HG03575 (cell line): ENCODE data around the gene FCN2.
"Not testable (repeated sequence)": the region's sequence is repeated elsewhere in the genome, so short reads cannot be mapped to it uniquely, and the experiment has no call there.

ENCODE experiments used
- ATAC-seq: cut with Tn5 transposase; IDR thresholded peaks from one replicate; pipeline ENCODE4 v1.9.1; 2021; ENCODE audit not compliant: unreplicated experiment, insufficient number of reproducible peaks, low FRiP score; ENCODE audit errors: extremely low read depth

Gene FCN2

DNA sequence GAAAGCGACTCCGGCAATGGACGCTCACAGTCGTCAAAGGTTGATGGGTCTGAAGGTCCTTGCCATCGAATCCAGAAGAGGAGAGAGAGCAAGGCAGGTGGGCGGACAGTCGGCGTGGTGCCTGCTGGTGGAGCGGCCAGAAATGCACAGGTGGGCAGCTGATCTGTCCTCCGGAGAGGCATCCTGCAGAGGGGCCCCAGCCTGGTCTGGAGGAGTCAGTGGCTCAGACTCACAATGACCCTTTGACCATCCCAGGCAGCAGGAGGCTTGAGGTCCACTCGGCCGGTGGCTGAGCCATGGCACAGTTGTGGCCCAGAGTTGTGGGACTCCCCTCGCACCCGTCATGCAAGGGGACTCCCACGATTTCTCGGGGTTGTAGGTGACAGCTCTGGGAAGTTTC, 34.4 kb upstream of the FCN2 start:
- no peak for ATAC-seq

DNA sequence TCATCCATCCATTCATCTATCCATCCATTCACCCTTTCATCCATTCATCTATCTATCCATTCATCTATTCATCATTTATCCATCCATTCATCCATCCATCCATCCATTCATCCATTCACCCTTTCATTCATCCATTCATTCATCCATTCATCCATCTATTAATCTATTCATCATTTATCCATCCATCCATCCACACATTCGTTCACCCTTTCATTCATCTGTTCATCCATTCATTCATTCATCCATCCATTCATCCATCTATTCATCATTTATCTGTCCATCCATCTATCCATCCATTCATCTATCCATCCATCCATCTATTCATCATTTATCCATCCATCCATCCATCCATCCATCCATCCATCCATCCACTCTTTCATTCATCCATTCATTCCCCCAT, 33.9 kb upstream of the FCN2 start:
- no peak for ATAC-seq

DNA sequence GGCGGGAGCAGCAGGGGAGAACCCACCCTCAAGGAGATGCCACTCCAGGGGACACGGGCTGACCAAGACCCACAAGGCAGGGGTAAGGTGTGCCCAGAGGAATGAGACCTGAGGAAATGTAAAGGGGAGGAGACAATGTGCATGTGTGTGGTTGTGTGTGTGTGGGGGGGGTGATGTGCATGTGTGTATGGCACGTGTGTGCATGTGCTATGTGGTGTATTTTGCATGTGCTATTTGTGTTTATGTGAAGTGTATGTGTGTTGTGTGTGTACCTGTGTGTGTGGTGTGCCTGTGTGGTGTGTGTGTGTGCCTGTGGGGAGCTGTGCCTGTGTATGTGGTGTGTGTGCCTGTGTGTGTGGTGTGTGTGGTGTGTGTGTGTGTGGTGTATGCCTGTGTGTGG, 33.5 kb upstream of the FCN2 start:
- ATAC-seq, result no peak

DNA sequence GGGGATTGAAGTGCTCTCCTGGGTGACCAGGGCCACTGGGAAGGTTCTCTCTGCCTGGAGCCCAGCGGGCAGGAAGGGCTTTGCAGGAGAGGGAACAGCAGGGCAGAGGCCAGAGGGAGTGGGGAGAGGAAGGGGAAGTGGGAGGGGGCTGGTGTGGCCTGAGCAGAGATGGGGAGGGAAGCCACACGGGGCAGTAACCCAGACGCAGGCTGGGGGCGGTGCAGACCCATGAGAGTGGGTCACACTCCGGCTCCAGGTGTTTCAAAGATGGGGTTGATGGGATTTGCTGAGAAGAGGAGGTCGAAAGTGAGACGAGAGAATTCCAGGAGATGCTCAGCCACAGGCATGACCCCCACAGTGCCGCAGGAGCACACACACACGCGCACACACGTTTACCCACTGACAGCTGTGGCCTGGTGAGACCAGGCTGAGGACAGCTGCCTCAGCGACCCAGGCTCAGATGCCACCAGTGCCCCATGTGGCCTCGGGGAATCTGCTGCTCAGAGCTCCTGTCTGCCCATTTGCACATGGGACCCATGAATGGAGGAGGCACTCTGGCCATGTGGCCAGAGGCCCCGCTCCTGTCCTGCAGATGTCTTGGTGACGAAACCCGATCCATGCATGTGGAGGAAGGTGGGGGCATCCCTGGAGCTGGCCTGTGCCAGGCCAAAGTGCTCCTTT, 32.7 kb upstream of the FCN2 start:
- ATAC-seq, result no peak

DNA sequence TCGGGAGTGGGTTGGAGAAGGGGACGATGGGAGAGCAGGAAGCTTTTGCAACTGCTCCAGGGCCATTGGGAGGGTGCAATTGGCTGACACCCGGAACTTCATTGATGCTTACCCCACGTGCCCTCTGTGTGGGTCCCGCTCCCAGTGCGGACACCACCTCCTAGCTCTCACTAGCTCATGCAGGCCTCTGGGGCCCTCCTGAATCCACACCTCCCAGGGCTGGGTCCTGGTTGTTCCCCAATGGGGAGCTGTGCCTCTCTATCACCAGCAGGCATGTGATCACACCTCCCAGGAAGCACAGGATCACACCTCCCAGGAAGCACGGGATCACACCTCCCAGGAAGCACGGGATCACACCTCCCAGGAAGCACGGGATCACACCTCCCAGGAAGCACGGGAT, 32.1 kb upstream of the FCN2 start:
- no peak for ATAC-seq

DNA sequence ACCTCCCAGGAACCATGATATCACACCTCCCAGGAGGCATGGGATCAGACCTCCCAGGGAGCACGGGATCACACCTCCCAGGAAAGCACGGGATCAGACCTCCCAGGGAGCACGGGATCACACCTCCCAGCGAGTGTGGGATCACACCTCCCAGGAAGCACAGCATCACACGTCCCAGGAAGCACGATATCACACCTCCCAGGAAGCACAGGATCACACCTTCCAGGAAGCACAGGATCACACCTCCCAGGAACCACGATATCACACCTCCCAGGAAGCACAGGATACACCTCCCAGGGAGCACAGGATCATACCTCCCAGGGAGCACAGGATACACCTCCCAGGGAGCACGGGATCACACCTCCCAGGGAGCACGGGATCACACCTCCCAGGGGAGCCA, 30.0 kb upstream of the FCN2 start:
- ATAC-seq, result no peak

DNA sequence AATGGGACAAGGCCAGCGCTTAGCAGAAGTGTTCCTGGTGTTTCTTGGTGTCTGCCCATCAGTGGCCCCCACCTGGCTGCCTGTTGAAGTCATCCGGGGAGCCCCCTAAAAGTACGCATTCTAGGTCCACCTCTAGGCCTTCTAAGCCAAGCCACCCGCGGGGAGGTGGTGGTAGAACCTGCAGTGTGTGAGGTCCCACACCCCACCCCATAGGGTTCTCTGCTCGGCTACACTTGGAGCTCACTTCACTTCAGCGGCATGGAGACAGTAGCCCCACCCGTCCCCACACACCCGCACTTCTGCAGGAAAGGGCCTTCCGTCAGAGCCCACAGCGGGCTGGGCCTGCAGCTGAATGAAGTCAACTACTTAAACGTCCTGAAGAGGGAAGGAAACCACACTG, 29.6 kb upstream of the FCN2 start:
- ATAC-seq, result no peak

DNA sequence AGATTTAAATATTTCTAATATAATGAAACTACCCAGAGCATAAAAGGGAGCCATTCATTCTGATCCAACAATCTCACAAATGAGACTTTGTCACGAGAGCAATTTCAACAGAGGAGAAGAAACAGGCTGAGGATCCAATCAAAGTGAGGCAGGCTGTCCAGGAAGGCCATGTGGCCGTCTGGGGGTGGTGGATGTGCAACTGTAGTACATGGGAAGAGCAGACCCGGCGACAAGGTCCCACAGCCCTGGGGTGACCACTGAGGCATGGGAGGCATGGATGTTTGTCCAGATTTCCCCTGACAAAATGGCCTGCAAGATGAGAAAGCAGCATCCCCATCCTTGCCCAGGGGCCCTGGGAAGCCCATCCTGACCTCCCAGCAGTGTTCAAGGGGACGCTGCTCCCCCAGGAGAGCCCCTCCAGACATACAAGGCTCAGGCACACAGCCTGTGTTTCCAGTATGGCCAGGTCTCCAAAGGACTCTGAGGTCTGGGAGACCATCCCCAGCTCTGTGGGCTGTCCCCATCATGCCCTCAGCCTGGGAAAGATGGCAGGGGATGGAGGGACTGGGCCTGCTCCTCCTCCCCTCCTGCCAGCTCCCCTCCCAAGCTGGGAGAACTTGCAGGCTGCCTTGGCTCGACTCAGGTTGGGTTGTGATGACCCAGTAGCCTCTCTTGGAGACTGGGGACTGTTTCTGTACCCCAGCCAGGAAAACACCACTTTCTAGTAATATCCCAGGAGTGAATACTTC, 27.5 kb upstream of the FCN2 start:
- no peak for ATAC-seq

DNA sequence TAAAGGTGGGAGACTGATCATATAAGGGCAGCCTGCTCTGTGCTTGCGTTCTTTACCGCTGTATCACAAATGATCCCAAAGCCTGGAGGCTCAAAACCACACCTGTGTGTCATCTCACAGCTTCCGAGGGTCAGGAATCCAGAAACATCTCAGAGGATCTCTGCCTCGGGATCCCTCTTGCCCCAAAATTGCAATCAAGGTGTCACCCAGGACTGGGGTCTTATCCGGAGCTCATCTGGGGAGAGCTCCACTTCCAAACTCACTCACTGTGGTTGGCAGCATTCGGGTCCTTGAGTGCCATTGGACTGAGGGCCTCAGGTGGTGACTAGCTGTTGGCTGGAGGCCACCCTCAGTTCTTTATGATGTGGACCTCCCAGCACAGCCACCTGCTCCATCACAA, 26.7 kb upstream of the FCN2 start:
- no peak for ATAC-seq

DNA sequence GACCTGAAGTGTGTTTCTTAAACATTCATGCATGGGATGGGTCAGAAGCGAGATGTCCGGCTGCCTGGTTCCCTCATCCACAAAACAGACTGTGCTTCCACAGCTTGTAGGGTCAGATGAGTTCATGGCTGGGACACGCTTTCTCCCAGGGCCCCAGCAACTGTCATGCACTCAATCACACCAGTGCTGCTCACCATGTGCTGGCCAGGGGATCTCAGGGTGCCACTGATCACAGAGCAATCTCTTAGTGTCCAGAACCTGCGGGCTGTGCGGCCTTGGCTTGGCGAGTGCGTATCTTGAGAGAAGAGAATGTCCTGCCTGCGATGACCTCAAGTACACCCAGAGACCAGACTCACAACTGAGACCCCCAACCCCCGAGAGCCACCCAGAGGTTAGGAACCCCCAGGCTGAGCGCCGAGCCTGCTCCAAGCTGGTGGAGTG, 26.0 kb upstream of the FCN2 start:
- no peak for ATAC-seq

DNA sequence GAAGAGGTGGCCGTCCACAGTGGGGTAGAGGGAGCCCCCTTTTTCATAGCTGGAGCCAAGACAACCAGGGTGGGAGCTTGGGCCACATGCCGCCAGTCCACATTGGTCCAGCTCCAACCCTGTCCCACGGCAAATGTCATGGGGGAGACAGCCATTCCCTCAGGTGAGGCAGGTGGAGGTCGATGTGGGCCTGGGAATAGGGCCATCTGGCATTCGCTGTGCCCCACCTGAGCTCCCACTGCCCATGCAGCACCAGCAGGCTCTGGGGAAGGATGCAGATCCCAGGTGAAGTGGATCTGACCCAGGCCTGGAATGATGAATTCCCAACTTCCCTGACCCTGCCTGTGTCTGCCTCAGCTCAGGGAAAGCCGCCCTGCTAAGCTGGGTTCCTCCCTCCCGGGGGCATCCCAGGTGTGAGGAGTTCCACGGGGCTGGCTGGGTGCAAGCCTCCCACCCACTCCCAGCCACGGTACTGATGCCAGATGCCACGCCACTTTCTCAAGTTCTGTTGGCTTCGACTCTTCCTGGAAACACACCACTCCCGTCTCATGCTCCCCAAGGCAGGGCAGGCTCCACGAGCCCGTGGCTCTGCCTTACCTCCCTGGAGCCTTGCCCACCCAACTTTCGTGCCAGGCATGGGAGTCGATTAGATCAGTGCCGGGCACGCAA, 25.2 kb upstream of the FCN2 start:
- ATAC-seq, result no peak

DNA sequence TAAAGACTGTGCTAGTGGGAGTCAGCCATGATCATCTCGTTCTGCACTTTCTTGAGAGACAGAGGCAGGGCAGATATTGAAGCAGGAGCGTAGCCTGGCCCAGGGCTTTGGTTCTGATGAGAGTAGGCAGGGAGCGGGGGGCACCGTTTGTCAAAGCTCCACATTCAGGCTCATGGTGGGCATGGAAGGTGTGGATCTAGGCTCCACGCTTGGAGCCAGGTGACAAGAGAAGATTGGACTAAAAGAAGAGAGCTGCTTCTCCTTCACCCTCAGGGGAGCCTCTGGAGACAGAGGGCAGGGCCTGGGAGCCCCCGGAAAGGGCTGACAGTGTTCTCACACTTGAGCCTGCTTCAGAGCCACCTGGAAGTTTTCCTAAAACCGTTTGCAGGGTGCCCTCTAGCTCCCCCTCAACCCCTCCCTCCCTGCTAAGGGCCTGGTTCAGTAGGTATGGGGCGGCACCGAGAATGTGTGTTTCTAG, 24.7 kb upstream of the FCN2 start:
- ATAC-seq, result no peak

DNA sequence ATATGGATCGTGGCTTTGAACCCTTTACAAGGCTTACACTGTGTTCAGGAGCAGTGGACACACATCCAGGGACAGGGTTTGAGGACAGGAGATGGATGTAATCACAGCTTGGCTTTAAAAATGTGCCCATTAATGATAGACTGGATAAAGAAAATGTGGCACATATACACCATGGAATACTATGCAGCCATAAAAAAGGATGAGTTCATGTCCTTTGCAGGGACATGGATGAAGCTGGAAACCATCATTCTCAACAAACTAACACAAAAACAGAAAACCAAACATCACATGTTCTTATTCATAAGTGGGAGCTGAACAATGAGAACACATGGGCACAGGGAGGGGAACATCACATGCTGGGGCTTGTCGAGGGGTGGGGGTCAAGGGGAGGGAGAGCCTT, 23.2 kb upstream of the FCN2 start:
- ATAC-seq, result not testable (repeated sequence)

DNA sequence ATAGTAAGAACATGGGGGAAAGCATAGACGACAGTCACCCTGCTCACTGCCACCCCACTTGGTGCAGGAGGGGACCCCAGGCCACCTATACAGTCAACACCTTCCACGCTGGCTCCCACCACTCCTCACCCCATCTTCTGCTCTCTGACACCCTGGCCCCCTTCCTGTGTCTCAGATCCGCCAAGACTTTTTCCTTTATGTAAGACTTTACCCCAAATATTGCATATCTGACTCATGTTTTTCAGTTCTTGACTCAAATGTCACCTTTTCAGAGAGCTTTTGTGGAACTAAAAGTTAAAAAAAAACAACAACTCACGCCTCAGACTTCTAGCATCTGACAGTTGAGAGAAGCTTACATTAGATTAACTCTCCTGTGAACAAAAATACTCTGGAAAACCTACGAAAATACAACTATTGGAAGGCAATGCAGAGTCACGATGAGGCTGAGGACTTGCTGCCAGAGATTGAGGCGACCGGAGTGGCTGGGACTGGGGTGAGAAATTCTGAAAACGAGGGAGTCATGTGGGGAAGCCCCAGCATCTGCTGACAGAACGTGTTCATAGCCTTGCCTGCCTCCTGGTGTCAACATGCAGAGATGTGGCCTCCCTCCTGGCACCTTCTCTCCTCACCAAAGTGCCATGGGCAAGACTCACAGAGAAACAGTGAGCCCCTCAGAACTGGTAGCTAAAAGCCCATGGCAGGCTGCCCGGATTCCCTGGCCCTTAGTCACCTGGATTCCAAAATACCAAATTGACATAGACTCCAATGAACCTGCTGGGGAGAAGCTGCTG, 22.4 kb upstream of the FCN2 start:
- ATAC-seq, result no peak

DNA sequence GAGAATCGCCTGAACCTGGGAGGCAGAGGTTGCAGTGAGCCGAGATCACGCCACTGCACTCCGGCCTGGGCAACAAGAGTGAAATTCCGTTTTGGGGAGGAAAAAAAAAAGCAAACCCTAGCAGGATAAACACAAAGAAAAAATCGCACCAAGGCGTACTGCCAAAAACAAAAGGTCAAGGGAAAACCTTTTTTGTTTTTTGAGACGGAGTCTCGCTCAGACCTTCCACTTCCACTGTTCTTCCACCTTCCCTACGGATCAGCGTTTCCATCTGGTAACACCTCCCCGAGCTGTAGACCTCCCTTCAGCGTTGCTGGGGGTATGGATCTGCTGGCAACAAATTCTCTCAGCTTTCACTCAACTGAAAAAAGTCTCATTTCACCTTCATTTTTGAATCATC, 20.1 kb upstream of the FCN2 start:
- ATAC-seq, result no peak

DNA sequence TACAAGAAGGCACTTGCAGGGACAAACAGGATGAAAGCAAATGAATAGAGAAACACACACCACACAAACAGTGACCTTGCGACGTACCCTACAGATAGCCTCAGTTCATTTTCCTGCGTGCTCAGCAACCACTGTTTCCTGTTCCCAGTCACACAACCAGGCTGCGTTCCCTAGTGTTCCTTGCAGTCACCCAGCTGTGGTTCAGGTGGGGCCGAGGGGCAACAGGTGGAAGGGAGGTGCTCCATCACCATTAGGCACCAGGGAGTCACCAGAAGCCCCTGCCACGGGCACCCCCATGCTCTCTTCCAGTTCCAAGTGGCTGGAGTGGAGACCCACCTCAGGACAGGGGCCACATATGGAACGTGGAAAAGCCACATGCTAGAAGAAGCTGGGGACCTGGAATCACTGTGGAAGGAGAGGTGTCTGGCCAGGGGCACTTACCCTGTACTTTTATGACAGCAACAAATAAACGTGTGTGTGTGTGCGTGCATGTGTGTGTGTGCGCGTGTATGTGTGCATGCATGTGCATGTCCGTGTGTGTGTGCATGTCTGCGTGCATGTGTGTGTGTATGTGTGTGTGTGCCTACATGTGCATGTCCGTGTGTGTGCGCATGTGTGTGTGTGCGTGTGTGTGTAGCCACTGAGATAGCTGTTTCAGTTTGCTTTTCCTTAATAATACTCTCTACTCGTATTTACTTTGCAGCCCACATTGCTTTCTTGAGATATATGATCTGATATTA, 18.8 kb upstream of the FCN2 start:
- no peak for ATAC-seq

DNA sequence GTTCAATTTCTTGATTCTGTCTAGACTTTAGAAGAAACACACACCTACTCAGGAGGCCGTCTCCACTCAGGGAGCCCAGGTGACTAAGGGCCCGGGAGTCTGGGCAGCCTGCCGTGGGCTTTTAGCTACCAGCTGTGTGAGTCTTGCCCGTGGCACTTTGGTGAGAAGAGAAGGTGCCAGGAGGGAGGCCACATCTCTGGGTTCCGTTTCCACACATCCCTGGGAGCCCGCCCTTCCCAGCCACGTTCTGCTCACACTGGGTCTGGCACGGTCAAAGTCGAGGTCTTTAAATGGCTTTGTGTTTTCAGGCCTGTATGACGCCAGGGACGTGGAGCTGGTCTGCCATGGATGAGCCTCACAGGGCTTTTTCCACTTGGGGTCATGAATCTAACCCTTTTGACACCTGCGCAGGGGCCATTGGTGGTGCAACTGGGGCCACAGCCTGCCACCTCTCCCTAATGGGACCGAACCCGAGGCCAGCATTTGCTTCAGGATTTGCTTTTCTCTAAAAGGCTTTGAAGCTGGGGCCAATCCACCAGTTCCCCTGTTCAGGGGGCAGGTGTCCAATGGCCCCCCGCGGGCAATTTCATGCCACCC, 17.2 kb upstream of the FCN2 start:
- ATAC-seq, result no peak
